ENCODE results near the gene FAM98B. TPM values are rescaled to one million over a fixed set of nuclear protein-coding genes. Genes with fewer than 3 reads are reported as not detected.

Gene FAM98B
- total and polyA plus RNA-seq, 2 of the 8 experiments (the other 6 are each of a cell fraction or from before 2014, with no cell fraction given), result 5.9 to 48.4 TPM

GRCh38 chr15:38412466-38412865 is 41.5 kb upstream of the FAM98B start:
- no peak for DNase-seq (ENCODE audit: low read depth in 1 of 2, low spot score in 2 of 2)
- no peaks in the 10 kb centered on the region for H3K27me3 ChIP-seq (replicated peaks in 1 of 4; ENCODE audit: control insufficient read depth in 3 of 4, extremely low read depth in 1 of 4, insufficient read depth in 3 of 4, low read length in 3 of 4)
- H3K9me3 ChIP-seq (ENCODE audit: insufficient read depth in 2 of 2, low read depth in 1 of 2, low read length in 1 of 2), result no peaks in the 10 kb centered on the region
- H3K23me2 ChIP-seq (ENCODE audit: low read depth, low read length), result no peaks in the 10 kb centered on the region
- H3K79me1 ChIP-seq (ENCODE audit: low read depth, low read length), result no peaks in the 10 kb centered on the region
- H2BK20ac ChIP-seq (ENCODE audit: low read length), result no peak overlapping the region
- ChIA-PET CTCF (ENCODE audit: partially characterized antibody) (interaction anchor here (1.0 to 1.9 kb wide), 6 partner anchors 29 to 430 kb away, joined by 3 to 7 read pairs (median 5); no protein-coding TSS in a partner anchor), POLR2A (ENCODE audit: partially characterized antibody) (no interaction called here)
- H4K8ac ChIP-seq (ENCODE audit: extremely low read depth, insufficient read depth, low read length), result no peak overlapping the region
- no peak overlapping the region for H3K4me2 ChIP-seq (ENCODE audit: insufficient read depth in 1 of 2, low read depth in 2 of 2, low read length in 2 of 2)
- no peak for TF ChIP-seq PHF8 (conservative IDR thresholded peaks at IDR 0.05; ENCODE audit: low read depth, low read length)
- no peak for TF ChIP-seq BACH1 (IDR thresholded peaks at IDR 0.05; ENCODE audit: low read length)
- TF ChIP-seq SP2 (IDR thresholded peaks at IDR 0.05; ENCODE audit: low read length), result no peak
- TF ChIP-seq KDM5A (IDR thresholded peaks at IDR 0.05; ENCODE audit: low read length), result no peak
- TF ChIP-seq CEBPB (IDR thresholded peaks at IDR 0.05; ENCODE audit: low read depth, low read length), result no peak
- no peak for TF ChIP-seq TAF7 (optimal IDR thresholded peaks at IDR 0.05; ENCODE audit: borderline replicate concordance, low read depth, low read length)
- TF ChIP-seq KDM1A (IDR thresholded peaks at IDR 0.05; ENCODE audit: borderline replicate concordance, low read length), result no peak
- no peak for TF ChIP-seq TBP (IDR thresholded peaks at IDR 0.05; ENCODE audit: low read depth, low read length)
- TF ChIP-seq SIRT6 (IDR thresholded peaks at IDR 0.05; ENCODE audit: low read length), result no peak
- no peak for TF ChIP-seq TEAD4 (IDR thresholded peaks at IDR 0.05; ENCODE audit: low read depth, low read length)
- no peak for TF ChIP-seq TCF12 (IDR thresholded peaks at IDR 0.05; ENCODE audit: low read depth, low read length)
- TF ChIP-seq SP1 (IDR thresholded peaks at IDR 0.05; ENCODE audit: low read depth, low read length), result no peak
- no peak for TF ChIP-seq SRF (IDR thresholded peaks at IDR 0.05; ENCODE audit: low read depth, low read length)
- no peak for TF ChIP-seq POLR2A (IDR thresholded peaks at IDR 0.05; ENCODE audit: control extremely low read depth in 1 of 2, low read depth in 2 of 2, low read length in 2 of 2)
- TF ChIP-seq CHD2 (IDR thresholded peaks at IDR 0.05; ENCODE audit: low read length), result no peak
- H2AK5ac ChIP-seq (ENCODE audit: low read depth, low read length), result no peak overlapping the region
- no peaks in the 10 kb centered on the region for H3K36me3 ChIP-seq (ENCODE audit: control insufficient read depth in 2 of 4, insufficient read depth in 4 of 4, low read length in 3 of 4)
- no peaks in the 10 kb centered on the region for H3K79me2 ChIP-seq (ENCODE audit: control insufficient read depth in 1 of 2, insufficient read depth in 2 of 2, low read length in 2 of 2)
- no peak overlapping the region for H4K91ac ChIP-seq (replicated peaks; ENCODE audit: insufficient read length, low read length)
- no peak overlapping the region for H2BK12ac ChIP-seq (ENCODE audit: low read depth, low read length)
- no peak overlapping the region for H3K4me3 ChIP-seq (ENCODE audit: extremely low read depth in 1 of 4, insufficient read depth in 2 of 4, low read depth in 3 of 4, low read length in 4 of 4)
- no peak overlapping the region for H4K5ac ChIP-seq (ENCODE audit: insufficient read length, low read depth, low read length)
- no peak overlapping the region for H2BK120ac ChIP-seq (replicated peaks; ENCODE audit: low read depth, low read length)
- no peak for FAIRE-seq
- no peak overlapping the region for H3K14ac ChIP-seq (ENCODE audit: insufficient read length)
- H3K27ac ChIP-seq (ENCODE audit: low read depth, low read length), result no peak overlapping the region
- no peak overlapping the region for H2BK5ac ChIP-seq (ENCODE audit: low read depth, low read length)
- no peak overlapping the region for H2AFZ ChIP-seq (ENCODE audit: low read length)
- no peak overlapping the region for H3K23ac ChIP-seq (ENCODE audit: insufficient read length)
- no peaks in the 10 kb centered on the region for H4K20me1 ChIP-seq (replicated peaks in 1 of 2; ENCODE audit: control insufficient read depth in 1 of 2, insufficient read depth in 2 of 2, low read length in 2 of 2)
- H3K9ac ChIP-seq (replicated peaks in 1 of 4; ENCODE audit: extremely low read depth in 1 of 4, low read depth in 3 of 4, low read length in 3 of 4), result no peak overlapping the region
- WGBS, 2 experiments (ENCODE audit: extremely low coverage in 1 of 2, insufficient coverage in 1 of 2, insufficient read length in 1 of 2, insufficient replicate concordance in 2 of 2, low coverage in 1 of 2, low lambda C conversion rate in 2 of 2, missing lambda C conversion rate in 1 of 2), result 85% methylated on average over 3 of the region's 3 CpGs; no CpG with 5 or more reads in 1 of the 2 experiments
- no peak overlapping the region for H2BK15ac ChIP-seq (ENCODE audit: low read length)
- no peak overlapping the region for H3K56ac ChIP-seq (replicated peaks; ENCODE audit: insufficient read length, low read depth, low read length)
- no peak overlapping the region for H3K18ac ChIP-seq (ENCODE audit: extremely low read depth, low read length)
- no peaks in the 10 kb centered on the region for H3K4me1 ChIP-seq (replicated peaks in 1 of 4; ENCODE audit: control insufficient read depth in 3 of 4, insufficient read depth in 4 of 4, low read length in 3 of 4)
- H3K4ac ChIP-seq (replicated peaks; ENCODE audit: insufficient read length, low read depth, low read length), result no peak overlapping the region
